ENCODE results near the gene VSX2. TPM values are rescaled to one million over a fixed set of nuclear protein-coding genes. Genes with fewer than 3 reads are reported as not detected.
"Not testable (repeated sequence)": the region's sequence is repeated elsewhere in the genome, so short reads cannot be mapped to it uniquely, and the experiment has no call there.

VSX2 gene
- total and polyA plus RNA-seq, 7 donors = 0.04 TPM; not detected in 6

DNA sequence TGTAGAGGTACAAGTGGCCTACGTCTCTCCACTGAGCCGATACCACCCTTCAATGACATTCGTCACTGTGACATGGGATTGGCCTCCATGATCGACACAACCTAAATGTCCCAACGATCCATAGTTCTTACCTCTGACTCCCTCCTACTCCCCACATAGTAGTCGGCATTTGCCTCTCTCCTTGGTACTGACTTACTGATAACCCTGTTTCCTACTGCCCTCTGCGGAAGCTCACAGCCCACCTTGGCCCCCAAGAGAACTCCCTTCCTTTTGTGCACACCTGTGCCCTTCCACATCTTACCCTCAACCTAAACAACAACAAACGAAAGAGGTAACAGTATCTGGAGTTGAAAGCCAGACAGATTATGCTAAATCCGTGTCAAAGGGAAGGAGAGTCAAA lies 23.9 kb downstream of the VSX2 start:
- no peaks in the 10 kb centered on the region for H3K36me3 ChIP-seq
- TF ChIP-seq POLR2AphosphoS5 (IDR thresholded peaks at IDR 0.05) (no peak), POLR2A (IDR thresholded peaks at IDR 0.05) (no peak), EP300 (IDR thresholded peaks at IDR 0.05) (no peak)
- TF ChIP-seq, protein P1, sequence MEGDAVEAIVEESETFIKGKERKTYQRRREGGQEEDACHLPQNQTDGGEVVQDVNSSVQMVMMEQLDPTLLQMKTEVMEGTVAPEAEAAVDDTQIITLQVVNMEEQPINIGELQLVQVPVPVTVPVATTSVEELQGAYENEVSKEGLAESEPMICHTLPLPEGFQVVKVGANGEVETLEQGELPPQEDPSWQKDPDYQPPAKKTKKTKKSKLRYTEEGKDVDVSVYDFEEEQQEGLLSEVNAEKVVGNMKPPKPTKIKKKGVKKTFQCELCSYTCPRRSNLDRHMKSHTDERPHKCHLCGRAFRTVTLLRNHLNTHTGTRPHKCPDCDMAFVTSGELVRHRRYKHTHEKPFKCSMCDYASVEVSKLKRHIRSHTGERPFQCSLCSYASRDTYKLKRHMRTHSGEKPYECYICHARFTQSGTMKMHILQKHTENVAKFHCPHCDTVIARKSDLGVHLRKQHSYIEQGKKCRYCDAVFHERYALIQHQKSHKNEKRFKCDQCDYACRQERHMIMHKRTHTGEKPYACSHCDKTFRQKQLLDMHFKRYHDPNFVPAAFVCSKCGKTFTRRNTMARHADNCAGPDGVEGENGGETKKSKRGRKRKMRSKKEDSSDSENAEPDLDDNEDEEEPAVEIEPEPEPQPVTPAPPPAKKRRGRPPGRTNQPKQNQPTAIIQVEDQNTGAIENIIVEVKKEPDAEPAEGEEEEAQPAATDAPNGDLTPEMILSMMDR (IDR thresholded peaks at IDR 0.05) = no peak
- DNase-seq = no peak
- intact Hi-C loops (cut with DNase I) = no loop called here
- H3K9me3 ChIP-seq = no peaks in the 10 kb centered on the region
- peaks cover 0 to 5% (median 4%) of the 10 kb centered on the region in 4 donors for H3K4me1 ChIP-seq
- H3K4me3 ChIP-seq = no peak overlapping the region
- H3K27ac ChIP-seq = no peak overlapping the region
- H3K27me3 ChIP-seq = peaks cover 0 to 10% (median under 1%) of the 10 kb centered on the region in 3 donors
- WGBS, 2 donors = 84 to 90% methylated on average over 9 of the region's 9 CpGs

DNA sequence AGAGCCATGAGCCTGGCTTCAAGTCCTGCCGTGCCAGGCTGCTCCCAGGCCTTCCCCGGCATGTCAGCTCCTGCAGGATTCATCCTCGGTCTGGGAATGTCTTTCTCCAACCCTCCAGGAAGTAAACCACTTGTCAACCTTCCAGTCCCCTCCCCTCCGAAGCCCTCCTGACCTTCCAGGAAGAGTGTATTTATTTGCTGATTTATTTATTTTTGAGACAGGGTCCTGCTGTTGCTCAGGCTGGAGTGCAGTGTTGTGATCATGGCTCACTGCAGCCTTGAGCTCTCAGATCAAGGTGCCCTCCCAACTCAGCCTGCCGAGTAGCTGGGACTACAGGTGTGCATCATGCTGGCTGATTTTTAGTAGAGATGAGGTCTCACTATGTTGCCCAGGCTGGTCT lies 24.7 kb downstream of the VSX2 start:
- TF ChIP-seq, protein P1 (IDR thresholded peaks at IDR 0.05) = no peak
- no peak for TF ChIP-seq POLR2AphosphoS5 (IDR thresholded peaks at IDR 0.05)
- TF ChIP-seq POLR2A (IDR thresholded peaks at IDR 0.05) = no peak
- no peak for TF ChIP-seq EP300 (IDR thresholded peaks at IDR 0.05)
- Histone ChIP-seq H3K4me1 (no peaks in the 10 kb centered on the region), H3K36me3 (no peaks in the 10 kb centered on the region), H3K27me3 (peaks cover 0 to 3% (median 0%) of the 10 kb centered on the region in 3 donors), H3K4me3 (no peak overlapping the region), H3K27ac (no peak overlapping the region), H3K9me3 (no peaks in the 10 kb centered on the region)
- intact Hi-C loops (cut with DNase I) = no loop called here
- 73 to 76% methylated on average over 5 of the region's 5 CpGs for WGBS, 2 donors
- no peak for DNase-seq

DNA sequence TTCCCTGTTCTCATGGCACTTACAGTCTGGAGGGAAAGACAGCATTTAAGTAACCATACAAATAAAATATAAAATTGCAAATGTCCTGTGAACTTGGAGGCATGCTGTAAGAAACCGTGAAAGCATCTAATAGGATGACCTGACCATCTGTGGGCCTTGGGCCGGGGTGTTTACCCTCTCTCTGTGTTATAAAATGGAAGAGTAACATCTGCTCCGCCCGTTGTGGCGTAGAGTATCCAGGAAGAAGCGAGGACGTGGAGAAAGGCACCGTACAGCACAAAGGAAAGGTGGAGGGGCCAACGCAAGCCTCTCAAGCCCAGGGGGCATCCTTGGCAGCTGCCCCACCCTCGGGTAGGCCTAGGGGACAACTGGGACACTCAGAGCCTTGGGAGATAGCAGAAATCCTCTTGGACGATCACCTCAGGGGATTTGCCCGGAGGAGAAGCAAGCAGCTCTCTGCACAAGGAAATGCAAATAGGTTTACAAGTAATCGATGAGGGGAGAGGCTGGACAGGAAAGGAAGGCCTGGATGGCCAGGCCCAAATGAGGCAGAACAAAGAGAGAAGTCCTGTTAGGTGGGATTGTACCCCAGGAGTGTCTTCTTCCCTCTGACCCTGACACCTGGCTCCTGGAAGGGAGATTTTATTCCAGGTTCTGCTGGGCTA lies 26.2 kb downstream of the VSX2 start:
- no peaks in the 10 kb centered on the region for H3K27me3 ChIP-seq
- H3K36me3 ChIP-seq = no peaks in the 10 kb centered on the region
- no peak for DNase-seq
- WGBS, 2 donors = 24 to 54% methylated on average over 13 of the region's 13 CpGs
- no peak overlapping the region for H3K4me3 ChIP-seq
- intact Hi-C loops (cut with DNase I) = no loop called here
- H3K27ac ChIP-seq = no peak overlapping the region
- H3K9me3 ChIP-seq = no peaks in the 10 kb centered on the region
- no peaks in the 10 kb centered on the region for H3K4me1 ChIP-seq
- TF ChIP-seq, protein P1 (IDR thresholded peaks at IDR 0.05) = no peak
- TF ChIP-seq POLR2AphosphoS5 (IDR thresholded peaks at IDR 0.05) (no peak), POLR2A (IDR thresholded peaks at IDR 0.05) (no peak), EP300 (IDR thresholded peaks at IDR 0.05) (no peak)

DNA sequence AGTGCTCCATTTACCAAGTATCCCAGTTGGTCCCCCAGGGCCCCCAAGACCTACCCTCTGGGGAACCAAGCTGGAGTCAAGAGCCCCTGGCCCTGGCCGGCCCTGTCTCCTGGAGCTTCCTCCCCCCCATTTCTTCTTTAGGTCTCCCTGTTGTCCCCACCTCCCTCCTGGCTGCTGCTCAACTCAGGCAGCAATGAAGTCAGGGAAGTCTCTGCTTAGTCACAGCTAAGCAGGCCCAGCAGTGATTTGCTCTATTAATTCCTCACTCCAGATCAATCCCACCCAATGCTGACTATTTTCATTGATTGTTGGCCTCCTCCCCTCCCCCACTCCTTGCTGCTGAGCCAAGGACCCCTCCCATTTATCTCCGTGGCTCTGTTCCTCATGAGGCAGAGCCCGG lies 28.3 kb downstream of the VSX2 start:
- 63 to 82% methylated on average over 3 of the region's 3 CpGs for WGBS, 2 donors
- no peaks in the 10 kb centered on the region for H3K4me1 ChIP-seq

DNA sequence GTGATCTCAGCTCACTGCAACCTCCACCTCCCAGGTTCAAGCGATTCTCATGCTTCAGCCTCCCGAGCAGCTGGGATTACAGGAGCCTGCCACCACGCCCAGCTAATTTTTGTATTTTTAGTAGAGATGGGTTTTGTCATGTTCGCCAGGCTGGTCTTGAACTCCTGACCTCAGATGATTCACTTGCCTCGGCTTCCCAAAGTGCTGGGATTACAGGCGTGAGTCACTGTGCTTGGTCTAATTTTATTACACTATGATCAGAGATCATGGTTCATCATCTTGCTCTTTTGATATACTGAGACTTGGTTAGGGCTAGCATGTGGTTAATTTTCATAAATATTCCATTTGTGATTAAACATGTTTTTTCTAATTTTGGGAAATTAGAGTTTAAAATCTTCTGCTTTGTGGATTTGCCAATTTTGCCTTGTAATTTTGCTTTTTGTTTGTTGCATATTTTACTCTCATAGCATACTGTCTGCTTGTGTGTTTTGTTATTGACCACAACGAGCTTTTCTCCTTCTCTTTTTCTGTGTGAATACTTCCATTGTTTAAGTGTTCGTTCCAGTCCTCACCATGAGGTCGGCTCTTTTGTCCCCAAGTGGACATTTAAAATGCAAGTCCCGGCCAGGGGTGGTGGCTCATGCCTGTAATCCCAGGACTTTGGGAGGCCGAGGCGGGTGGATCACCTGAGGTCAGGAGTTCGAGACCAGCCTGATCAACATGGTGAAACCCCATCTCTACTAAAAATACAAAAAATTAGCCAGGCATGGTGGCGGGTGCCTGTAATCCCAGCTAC lies 31.3 kb downstream of the VSX2 start:
- H3K27ac ChIP-seq; intact Hi-C loops (cut with DNase I); H3K9me3 ChIP-seq; H3K4me3 ChIP-seq; H3K27me3 ChIP-seq; DNase-seq; H3K36me3 ChIP-seq; H3K4me1 ChIP-seq: not testable (repeated sequence)
- 52 to 73% methylated on average over 14 of the region's 14 CpGs for WGBS, 2 donors

More for the DNA sequence above, 28.3 kb downstream of the VSX2 start:
- DNase-seq = no peak
- Histone ChIP-seq H3K36me3 (no peaks in the 10 kb centered on the region), H3K27me3 (no peaks in the 10 kb centered on the region), H3K27ac (no peak overlapping the region), H3K4me3 (no peak overlapping the region), H3K9me3 (no peaks in the 10 kb centered on the region)
- TF ChIP-seq, protein P1 (IDR thresholded peaks at IDR 0.05) = no peak
- TF ChIP-seq EP300 (IDR thresholded peaks at IDR 0.05) (no peak), POLR2AphosphoS5 (IDR thresholded peaks at IDR 0.05) (no peak), POLR2A (IDR thresholded peaks at IDR 0.05) (no peak)
- intact Hi-C loops (cut with DNase I) = no loop called here

All from sigmoid colon (tissue), 7 donors.